Endothelial cell of umbilical vein (primary cell): Measurements from ENCODE around the gene NGEF. TPM values are rescaled to one million over a fixed set of nuclear protein-coding genes. Genes with fewer than 3 reads are reported as not detected.

Source experiments
- BruUV-seq: library from RNA; stranded (reverse); fragments of 400-500 nt; replicated peaks from 2 replicates; lab custom pipeline; 2021; lab: Mats Ljungman, UMichigan
- CTCF ChIA-PET: fragments of 300-600, 350-600 bp; sonication (Branson Sonifier 250); formaldehyde crosslinking; loops from one replicate; lab custom pipeline; 2021; ENCODE audit warnings: antibody characterized with exemption, inconsistent platforms; lab: Charles Lee
- POLR2A ChIA-PET: fragments of 300-600, 350-600 bp; sonication (Branson Sonifier 250); formaldehyde crosslinking; loops from one replicate; lab custom pipeline; 2021; ENCODE audit warnings: antibody characterized with exemption, inconsistent platforms; lab: Charles Lee
- DNase-seq: peaks from one replicate; pipeline ENCODE4 v3.0.0-alpha.2; 2011; ENCODE audit warnings: low read depth, low spot score
- FAIRE-seq: peaks from 2 replicates; lab custom pipeline; 2011; peaks lifted over from hg19 to GRCh38; lab: Jason Lieb, UNC
- H2AFZ ChIP-seq: 2 replicates; pipeline ENCODE4 v1.6.0; 2012; ENCODE audit warnings: low read depth, low read length, control low read depth, inconsistent platforms
- H3K27ac ChIP-seq: 2 replicates; pipeline ENCODE4 v1.5.1; 2011; ENCODE audit warnings: low read depth, mild to moderate bottlenecking, control low read depth, low read length, moderate library complexity; ENCODE audit not compliant: insufficient read depth
- H3K27me3 ChIP-seq, 2 experiments: 2 replicates each; pipeline versions ENCODE4 v1.6.0 to v1.6.1; 2011; ENCODE audit warnings: low read length in 2 of 2, mixed read lengths in 1 of 2; ENCODE audit not compliant: control insufficient read depth in 2 of 2, insufficient read depth in 2 of 2
- H3K36me3 ChIP-seq, 2 experiments: 2 replicates in 1 of 2; 3 replicates in 1 of 2; pipeline ENCODE4 v1.5.1; 2011; ENCODE audit warnings: low read length in 2 of 2, mild to moderate bottlenecking in 1 of 2, moderate library complexity in 1 of 2; ENCODE audit not compliant: control insufficient read depth in 2 of 2, insufficient read depth in 2 of 2; ENCODE audit errors: extremely low read depth in 1 of 2
- H3K4me1 ChIP-seq: 3 replicates; pipeline ENCODE4 v1.5.1; 2011; ENCODE audit warnings: mild to moderate bottlenecking, low read length; ENCODE audit not compliant: control insufficient read depth, insufficient read depth; ENCODE audit errors: extremely low read depth
- H3K4me2 ChIP-seq: 2 replicates; pipeline ENCODE4 v1.6.1; 2011; ENCODE audit warnings: low read length, control low read depth, mixed read lengths; ENCODE audit not compliant: insufficient read depth
- H3K4me3 ChIP-seq, 3 experiments: fragments of 200-600 bp in 1 of 3; sonication (generic), shearing (Covaris generic) in 1 of 3; replicated peaks in 1 of 3; 2 replicates each; pipeline ENCODE4 v1.5.1; 2011 to 2016; ENCODE audit warnings: control low read depth in 3 of 3, low read length in 3 of 3, mild to moderate bottlenecking in 2 of 3, inconsistent platforms in 1 of 3, low read depth in 1 of 3, moderate library complexity in 1 of 3; ENCODE audit not compliant: insufficient read depth in 1 of 3
- H3K79me2 ChIP-seq: 2 replicates; pipeline ENCODE4 v1.6.0; 2012; ENCODE audit warnings: low read length, inconsistent platforms; ENCODE audit not compliant: control insufficient read depth, insufficient read depth
- H3K9ac ChIP-seq: replicated peaks from 2 replicates; pipeline ENCODE3; 2011; ENCODE audit warnings: low read length, control low read depth; ENCODE audit not compliant: insufficient read depth; ENCODE audit errors: extremely low read depth
- H3K9me1 ChIP-seq: replicated peaks from 3 replicates; pipeline ENCODE4 v1.6.0; 2011; ENCODE audit warnings: mild to moderate bottlenecking, low read length; ENCODE audit not compliant: control insufficient read depth, insufficient read depth; ENCODE audit errors: extremely low read depth
- H3K9me3 ChIP-seq: replicated peaks from 2 replicates; pipeline ENCODE4 v1.5.1; 2012; ENCODE audit warnings: low read length, inconsistent platforms; ENCODE audit not compliant: control insufficient read depth, insufficient read depth
- H4K20me1 ChIP-seq: replicated peaks from 2 replicates; pipeline ENCODE3; 2011; ENCODE audit warnings: mild to moderate bottlenecking, low read length; ENCODE audit not compliant: control insufficient read depth, insufficient read depth; ENCODE audit errors: extremely low read depth
- CTCF ChIP-seq, 2 donors: IDR thresholded peaks; 1 replicate in 1 of 2; 2 replicates in 1 of 2; pipeline ENCODE4 v1.5.1; 2011; ENCODE audit warnings: low read length in 2 of 2, mild to moderate bottlenecking in 2 of 2, moderate library complexity in 2 of 2, control low read depth in 1 of 2, inconsistent platforms in 1 of 2, low read depth in 1 of 2; ENCODE audit not compliant: insufficient read depth in 1 of 2; ENCODE audit errors: extremely low read depth in 1 of 2
- EZH2 ChIP-seq: IDR thresholded peaks from 2 replicates; pipeline ENCODE4 v1.6.1; 2012; ENCODE audit warnings: borderline replicate concordance, low read depth, mild to moderate bottlenecking, moderate library complexity, low read length, inconsistent platforms; ENCODE audit not compliant: severe bottlenecking
- FOS ChIP-seq: IDR thresholded peaks from 2 replicates; pipeline ENCODE4 v1.6.1; 2011; ENCODE audit warnings: mild to moderate bottlenecking, low read length, moderate library complexity, borderline replicate concordance; ENCODE audit not compliant: insufficient read depth
- GATA2 ChIP-seq: IDR thresholded peaks from 2 replicates; pipeline ENCODE4 v1.7.0; 2011; ENCODE audit warnings: low read depth, mild to moderate bottlenecking, moderate library complexity, mixed read lengths, low read length; ENCODE audit not compliant: insufficient read length, insufficient read depth
- JUN ChIP-seq: IDR thresholded peaks from 2 replicates; pipeline ENCODE4 v1.6.1; 2011; ENCODE audit warnings: borderline replicate concordance, low read depth; ENCODE audit not compliant: insufficient read length, insufficient read depth
- MAX ChIP-seq: IDR thresholded peaks from 2 replicates; pipeline ENCODE4 v1.6.1; 2011; ENCODE audit not compliant: insufficient read depth, insufficient read length
- MYC ChIP-seq: IDR thresholded peaks from one replicate; pipeline ENCODE4 v1.6.1; 2011; ENCODE audit warnings: mild to moderate bottlenecking, low read depth, low read length
- POLR2A ChIP-seq: IDR thresholded peaks from 2 replicates; pipeline ENCODE4 v1.6.1; 2012; ENCODE audit warnings: low read depth, mild to moderate bottlenecking, control low read depth, low read length
- POLR2AphosphoS5 ChIP-seq: IDR thresholded peaks from 2 replicates; pipeline ENCODE4 v1.6.1; 2012; ENCODE audit warnings: low read depth, mild to moderate bottlenecking, control low read depth, low read length, moderate library complexity; ENCODE audit not compliant: insufficient read depth
- dilution Hi-C: fragments of 300-500 bp; cut with MboI; formaldehyde crosslinking; loops from one replicate; pipeline ENCODE4 v1.15.0; 2019; ENCODE audit warnings: low sequenced_read_pairs; ENCODE audit not compliant: extremely low pct_ligation_motif_present
- intact Hi-C: fragments of 100-400 bp; cut with micrococcal nuclease; formaldehyde crosslinking; loops from one replicate; pipeline ENCODE4 v1.10.0; 2022
- polyA plus RNA-seq, 4 experiments: library from polyadenylated mRNA; depleted of rRNA in 3 of 4; stranded (reverse) in 3 of 4; unstranded in 1 of 4; fragments of >200 nt; gene quantifications; 2 replicates each; pipeline versions ENCODE4 v1.2.1 to v1.2.3, GENCODE V29; 2011 to 2012; ENCODE audit warnings: missing spikeins in 1 of 4
- total RNA-seq: library from RNA; stranded (reverse); gene quantifications from 2 replicates; pipeline ENCODE4 v1.2.3, GENCODE V29; 2021

NGEF gene
- total and polyA plus RNA-seq, 2 donors (not counting 3 experiments of a cell fraction or from before 2014, with no cell fraction given) = 0.22 to 0.41 TPM

GRCh38 chr2:232966122-232966521 lies 46.9 kb downstream of the NGEF start:
- no TSS peak for BruUV-seq
- POLR2A ChIA-PET = no interaction called here
- H3K36me3 ChIP-seq = no peaks in the 10 kb centered on the region

More at GRCh38 chr2:232966122-232966521, 46.9 kb downstream of the NGEF start:
- CTCF ChIA-PET = interaction anchor here (1.9 kb wide), 1 partner anchor 9 kb away, joined by 5 read pairs; no protein-coding TSS in a partner anchor
- H2AFZ ChIP-seq = no peak overlapping the region
- no peak overlapping the region for H3K9ac ChIP-seq
- H4K20me1 ChIP-seq = no peaks in the 10 kb centered on the region
- no peaks in the 10 kb centered on the region for H3K4me1 ChIP-seq
- dilution Hi-C loops (no loop called here), intact Hi-C loops (no loop called here)
- no peak overlapping the region for H3K4me3 ChIP-seq
- no peaks in the 10 kb centered on the region for H3K9me1 ChIP-seq
- peaks cover 2 to 5% of the 10 kb centered on the region in 2 experiments for H3K27me3 ChIP-seq
- no peak overlapping the region for H3K27ac ChIP-seq
- TF ChIP-seq MYC (no peak), FOS (no peak), POLR2A (no peak), CTCF (IDR thresholded peaks at IDR 0.05; ENCODE audit: extremely low read depth in 1 of 2, insufficient read depth in 1 of 2, low read depth in 1 of 2, low read length in 2 of 2) (no peak), EZH2 (no peak), MAX (no peak), JUN (no peak), GATA2 (no peak), POLR2AphosphoS5 (no peak)
- no peaks in the 10 kb centered on the region for H3K79me2 ChIP-seq
- H3K9me3 ChIP-seq = no peaks in the 10 kb centered on the region
- no peak for FAIRE-seq
- no peak overlapping the region for H3K4me2 ChIP-seq
- DNase-seq = no peak
